Duodenal mucosa (tissue), 2 donors: ENCODE results near the gene CLSTN1.
A peak's percentile ranks its signal among the peaks of the same experiment; 100 is the strongest.
"Not testable (repeated sequence)": the region's sequence is repeated elsewhere in the genome, so short reads cannot be mapped to it uniquely, and the experiment has no call there.

ENCODE experiments used
- H3K27ac ChIP-seq: one replicate; pipeline ENCODE4 v1.7.0; 2013; ENCODE audit warnings: low read depth, low read length
- H3K27me3 ChIP-seq, 2 donors: one replicate each; pipeline ENCODE4 v1.7.0; 2013; ENCODE audit warnings: low read length in 2 of 2, control low read depth in 1 of 2; ENCODE audit not compliant: insufficient read depth in 2 of 2, control insufficient read depth in 1 of 2
- H3K36me3 ChIP-seq, 2 donors: one replicate each; pipeline ENCODE4 v1.7.0; 2013; ENCODE audit warnings: low read length in 2 of 2, control low read depth in 1 of 2; ENCODE audit not compliant: insufficient read depth in 2 of 2, control insufficient read depth in 1 of 2
- H3K4me1 ChIP-seq, 2 donors: one replicate each; pipeline ENCODE4 v1.7.0; 2013; ENCODE audit warnings: low read length in 2 of 2, control low read depth in 1 of 2; ENCODE audit not compliant: insufficient read depth in 2 of 2, control insufficient read depth in 1 of 2
- H3K4me3 ChIP-seq, 2 donors: one replicate each; pipeline ENCODE4 v1.7.0; 2013; ENCODE audit warnings: low read length in 2 of 2, low read depth in 1 of 2
- H3K9ac ChIP-seq, 2 donors: one replicate each; pipeline ENCODE4 v1.7.0; 2013; ENCODE audit warnings: low read length in 2 of 2, low read depth in 1 of 2
- H3K9me3 ChIP-seq, 2 donors: one replicate each; pipeline ENCODE4 v1.7.0; 2013; ENCODE audit warnings: low read length in 2 of 2, control low read depth in 1 of 2; ENCODE audit not compliant: control insufficient read depth in 1 of 2

Gene CLSTN1

DNA sequence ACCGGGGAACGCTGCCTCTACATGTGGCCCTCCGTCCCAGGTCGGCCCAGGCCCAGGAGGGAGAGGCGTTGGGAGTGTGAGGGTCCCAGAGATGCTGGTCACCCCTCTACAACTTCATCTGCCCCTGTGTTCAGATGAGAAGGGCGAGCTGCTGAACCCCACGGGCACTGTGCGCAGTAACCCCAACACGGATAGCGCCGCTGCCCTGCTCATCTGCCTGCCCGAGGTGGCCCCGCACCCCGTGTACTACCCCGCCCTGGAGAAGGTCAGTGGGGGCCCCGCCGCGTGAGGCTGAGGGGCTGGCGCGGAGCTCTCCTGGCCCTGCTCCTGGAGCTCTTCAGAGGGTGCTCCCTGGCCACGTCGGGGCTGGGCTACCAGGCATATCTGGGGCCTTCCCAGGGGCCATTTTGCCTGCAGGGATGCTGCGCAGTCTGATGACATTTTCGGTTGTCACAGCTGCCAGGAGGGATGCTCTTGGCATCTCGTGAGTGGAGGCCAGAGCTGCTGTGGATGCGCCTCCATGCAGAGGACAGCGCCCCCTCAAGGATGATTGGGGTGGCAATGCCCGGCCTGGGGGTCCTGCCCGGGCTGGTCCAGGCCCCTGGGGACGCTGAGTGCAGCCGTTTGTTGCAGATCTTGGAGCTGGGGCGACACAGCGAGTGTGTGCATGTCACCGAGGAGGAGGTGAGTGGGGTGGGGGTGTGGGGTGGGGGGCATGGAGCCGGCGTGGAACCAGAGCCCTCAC is 103.6 kb downstream of the CLSTN1 start:
- H3K4me3 ChIP-seq: no peak overlapping the region
- H3K27ac ChIP-seq: no peak overlapping the region
- no peak overlapping the region for H3K9ac ChIP-seq
- H3K9me3 ChIP-seq: no peaks in the 10 kb centered on the region
- H3K36me3 ChIP-seq: peaks cover 0 to 17% of the 10 kb centered on the region in 2 donors
- no peaks in the 10 kb centered on the region for H3K27me3 ChIP-seq
- H3K4me1 ChIP-seq: peaks cover 4 to 17% of the 10 kb centered on the region in 2 donors

DNA sequence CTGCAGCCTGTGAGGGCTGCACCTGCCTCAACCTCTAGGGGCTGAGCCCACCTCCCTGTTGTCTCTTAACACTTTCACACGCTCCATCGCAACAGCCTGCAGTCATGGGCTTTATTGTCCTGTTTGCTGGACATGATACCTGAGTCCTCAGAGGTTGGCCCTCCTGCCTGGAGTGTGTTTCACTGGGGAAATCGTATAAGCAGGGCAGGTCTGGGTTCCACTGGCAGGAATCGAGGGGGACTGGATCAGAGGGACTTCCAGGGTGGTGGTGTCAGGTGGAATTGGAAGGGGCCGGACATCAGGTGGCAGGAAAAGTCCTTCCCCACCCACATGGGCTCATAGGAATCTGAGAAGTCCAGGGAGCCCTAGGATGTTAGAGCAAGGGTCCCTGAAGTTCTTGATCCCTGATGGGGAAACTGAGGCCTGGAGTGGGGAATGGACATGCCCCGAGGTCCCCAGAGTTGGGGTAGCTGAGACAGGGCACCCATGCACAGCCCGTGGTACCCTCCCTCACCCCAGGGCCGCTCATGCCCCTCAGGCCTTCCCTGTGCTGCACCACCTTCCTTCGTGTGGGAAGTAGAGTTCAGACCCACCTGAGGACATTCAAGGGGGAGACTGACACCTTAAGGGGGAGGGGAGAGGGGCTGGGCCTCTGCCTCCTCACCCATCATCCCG is 105.6 kb downstream of the CLSTN1 start:
- peaks cover 0 to 13% of the 10 kb centered on the region in 2 donors for H3K36me3 ChIP-seq
- no peak overlapping the region for H3K27ac ChIP-seq
- peaks cover 4 to 20% of the 10 kb centered on the region in 2 donors for H3K4me1 ChIP-seq

DNA sequence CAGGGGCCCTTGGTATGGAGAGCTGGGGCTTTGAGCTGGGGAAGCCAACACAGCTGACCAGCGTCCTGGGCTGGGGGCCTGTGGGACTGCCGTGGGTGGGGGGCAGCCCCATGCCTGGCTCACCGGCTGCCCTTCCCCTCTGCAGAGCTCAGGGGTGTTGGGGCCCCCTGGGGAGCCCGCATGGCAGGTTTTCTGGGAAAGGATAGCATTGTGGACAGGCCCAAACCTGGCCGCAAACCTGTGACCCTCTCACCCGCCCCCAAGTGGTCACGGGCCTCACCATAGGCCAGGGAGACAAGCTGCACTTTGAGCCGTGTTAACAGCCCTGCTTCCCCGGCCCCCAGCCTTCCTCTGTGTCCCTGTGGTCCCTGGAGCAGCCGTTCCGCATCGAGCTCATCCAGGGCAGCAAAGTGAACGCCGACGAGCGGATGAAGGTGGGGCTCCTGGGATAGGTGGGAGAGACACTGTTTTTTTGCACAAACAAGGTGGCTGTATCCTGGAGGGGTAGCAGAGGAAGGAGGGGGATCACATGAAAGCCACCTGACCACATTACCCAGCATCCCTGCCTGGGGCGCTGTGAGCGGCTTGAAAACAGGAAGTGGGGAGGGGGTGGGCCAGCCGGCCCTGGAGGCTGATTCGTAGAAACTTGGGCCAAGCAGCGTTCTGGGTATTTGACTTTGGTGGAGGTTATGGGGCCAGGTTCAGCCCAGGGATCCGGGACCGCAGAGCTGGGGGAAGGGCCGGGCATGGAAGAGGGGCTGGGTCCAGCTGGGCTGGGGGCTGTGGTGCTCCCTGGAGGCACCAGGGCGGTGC is 106.4 kb downstream of the CLSTN1 start:
- Histone ChIP-seq H3K4me3 (peak overlapping the region; percentile 51 to 62), H3K27me3 (no peaks in the 10 kb centered on the region), H3K9me3 (no peaks in the 10 kb centered on the region), H3K36me3 (peaks cover 0 to 5% of the 10 kb centered on the region in 2 donors), H3K27ac (peak overlapping the region; percentile 42), H3K4me1 (peaks cover 4 to 20% of the 10 kb centered on the region in 2 donors), H3K9ac (peak overlapping the region; percentile 39 to 51)

More for the DNA sequence above, 105.6 kb downstream of the CLSTN1 start:
- Histone ChIP-seq H3K27me3 (no peaks in the 10 kb centered on the region), H3K4me3 (peak overlapping the region; percentile 48 to 51), H3K9me3 (no peaks in the 10 kb centered on the region), H3K9ac (peak overlapping the region in 1 of 2 donors; percentile 43)

DNA sequence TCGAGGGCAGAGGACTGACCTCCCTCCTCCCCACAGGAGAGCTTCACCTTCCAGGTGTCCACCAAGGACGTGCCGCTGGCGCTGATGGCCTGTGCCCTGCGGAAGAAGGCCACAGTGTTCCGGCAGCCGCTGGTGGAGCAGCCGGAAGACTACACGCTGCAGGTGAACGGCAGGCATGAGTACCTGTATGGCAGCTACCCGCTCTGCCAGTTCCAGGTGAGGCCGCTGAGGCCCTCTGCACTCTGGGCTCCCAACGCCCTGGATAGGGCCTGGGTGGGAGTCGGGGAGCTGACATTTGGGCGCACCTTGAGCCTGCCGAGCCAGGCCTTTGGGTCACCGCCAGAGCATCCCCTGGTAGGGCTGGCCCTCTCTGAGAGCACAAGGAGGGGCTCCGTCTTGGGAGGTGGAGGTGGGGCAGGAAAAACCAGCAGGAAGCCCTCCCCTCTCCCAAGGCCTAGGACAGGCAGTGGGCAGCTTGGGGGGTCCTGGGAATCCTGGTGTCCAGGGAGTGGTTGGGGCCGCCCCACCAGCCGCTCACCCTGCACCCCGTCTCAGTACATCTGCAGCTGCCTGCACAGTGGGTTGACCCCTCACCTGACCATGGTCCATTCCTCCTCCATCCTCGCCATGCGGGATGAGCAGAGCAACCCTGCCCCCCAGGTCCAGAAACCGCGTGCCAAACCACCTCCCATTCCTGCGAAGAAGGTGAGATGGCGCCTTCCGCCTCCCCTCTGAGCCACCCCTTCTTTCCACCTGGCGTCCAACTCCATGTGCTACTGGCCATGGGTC is 107.2 kb downstream of the CLSTN1 start:
- peaks cover 0 to 4% of the 10 kb centered on the region in 2 donors for H3K36me3 ChIP-seq
- peak overlapping the region; percentile 51 to 62 for H3K4me3 ChIP-seq
- peaks cover 4 to 20% of the 10 kb centered on the region in 2 donors for H3K4me1 ChIP-seq
- peak overlapping the region; percentile 39 to 51 for H3K9ac ChIP-seq
- H3K27ac ChIP-seq: peak overlapping the region; percentile 10
- no peaks in the 10 kb centered on the region for H3K9me3 ChIP-seq
- H3K27me3 ChIP-seq: no peaks in the 10 kb centered on the region

DNA sequence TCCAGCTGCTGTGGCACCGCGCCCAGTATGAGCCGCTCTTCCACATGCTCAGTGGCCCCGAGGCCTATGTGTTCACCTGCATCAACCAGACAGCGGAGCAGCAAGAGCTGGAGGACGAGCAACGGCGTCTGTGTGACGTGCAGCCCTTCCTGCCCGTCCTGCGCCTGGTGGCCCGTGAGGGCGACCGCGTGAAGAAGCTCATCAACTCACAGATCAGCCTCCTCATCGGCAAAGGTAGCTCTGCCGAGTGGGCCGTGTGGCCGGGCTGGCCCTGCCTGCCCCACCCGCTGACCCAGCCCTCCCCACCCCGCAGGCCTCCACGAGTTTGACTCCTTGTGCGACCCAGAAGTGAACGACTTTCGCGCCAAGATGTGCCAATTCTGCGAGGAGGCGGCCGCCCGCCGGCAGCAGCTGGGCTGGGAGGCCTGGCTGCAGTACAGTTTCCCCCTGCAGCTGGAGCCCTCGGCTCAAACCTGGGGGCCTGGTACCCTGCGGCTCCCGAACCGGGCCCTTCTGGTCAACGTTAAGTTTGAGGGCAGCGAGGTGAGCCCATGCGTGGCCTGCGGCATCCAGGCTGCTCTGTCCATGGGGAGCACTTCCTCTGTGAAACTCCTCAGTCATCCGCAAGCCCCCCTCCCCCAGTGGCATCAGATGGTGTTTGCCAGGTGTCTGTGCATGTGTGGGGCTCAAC is 108.1 kb downstream of the CLSTN1 start:
- Histone ChIP-seq H3K4me3 (no peak overlapping the region), H3K36me3 (peaks cover 0 to 7% of the 10 kb centered on the region in 2 donors), H3K9ac (no peak overlapping the region), H3K4me1 (peaks cover 4 to 20% of the 10 kb centered on the region in 2 donors), H3K27me3 (no peaks in the 10 kb centered on the region), H3K27ac (no peak overlapping the region), H3K9me3 (no peaks in the 10 kb centered on the region)

DNA sequence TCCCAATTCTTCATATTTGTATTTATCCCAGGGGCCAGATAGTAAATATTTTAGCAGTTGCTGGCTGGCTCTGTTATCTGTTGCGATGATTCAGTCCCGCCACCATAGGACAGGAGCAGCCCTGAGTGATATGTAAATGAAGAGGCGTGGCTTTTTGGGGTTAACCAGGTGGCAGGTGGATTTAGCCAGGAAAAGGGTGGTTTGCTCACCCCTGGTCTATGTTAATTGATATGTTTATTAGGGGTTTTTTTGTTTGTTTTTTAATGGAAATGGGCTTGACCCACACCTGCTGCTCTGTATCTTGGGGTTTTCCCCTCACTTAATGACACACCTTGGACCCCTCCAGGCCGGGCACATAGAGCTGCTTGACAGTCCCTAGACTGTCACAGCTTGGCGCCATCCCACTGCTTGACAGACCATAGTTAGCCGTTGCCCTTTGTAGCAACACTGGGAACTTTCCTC is 109.5 kb downstream of the CLSTN1 start:
- H3K27ac ChIP-seq: no peak overlapping the region
- no peak overlapping the region for H3K4me3 ChIP-seq
- H3K36me3 ChIP-seq: peaks cover 0 to 8% of the 10 kb centered on the region in 2 donors
- no peak overlapping the region for H3K9ac ChIP-seq
- no peaks in the 10 kb centered on the region for H3K9me3 ChIP-seq
- peaks cover 4 to 20% of the 10 kb centered on the region in 2 donors for H3K4me1 ChIP-seq
- no peaks in the 10 kb centered on the region for H3K27me3 ChIP-seq

DNA sequence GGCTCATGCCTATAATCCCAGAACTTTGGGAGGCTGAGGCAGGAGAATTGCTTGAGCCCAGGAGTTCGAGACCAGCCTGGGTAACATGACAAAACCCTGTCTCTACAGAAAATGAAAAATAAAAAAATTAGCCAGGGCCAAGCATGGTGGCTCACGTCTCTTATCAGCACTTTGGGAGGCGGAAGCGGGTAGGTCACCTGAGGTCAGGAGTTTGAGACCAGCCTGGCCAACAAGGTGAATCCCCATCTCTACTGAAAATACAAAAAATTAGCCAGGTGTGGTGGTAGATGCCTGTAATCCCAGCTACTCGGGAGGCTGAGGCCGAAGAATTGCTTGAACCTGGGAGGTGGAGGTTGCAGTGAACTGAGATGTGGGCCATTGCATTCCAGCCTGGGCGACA is 111.0 kb downstream of the CLSTN1 start:
- H3K27me3 ChIP-seq, H3K4me3 ChIP-seq, H3K9me3 ChIP-seq, H3K27ac ChIP-seq, H3K9ac ChIP-seq, H3K4me1 ChIP-seq, H3K36me3 ChIP-seq: not testable (repeated sequence)

DNA sequence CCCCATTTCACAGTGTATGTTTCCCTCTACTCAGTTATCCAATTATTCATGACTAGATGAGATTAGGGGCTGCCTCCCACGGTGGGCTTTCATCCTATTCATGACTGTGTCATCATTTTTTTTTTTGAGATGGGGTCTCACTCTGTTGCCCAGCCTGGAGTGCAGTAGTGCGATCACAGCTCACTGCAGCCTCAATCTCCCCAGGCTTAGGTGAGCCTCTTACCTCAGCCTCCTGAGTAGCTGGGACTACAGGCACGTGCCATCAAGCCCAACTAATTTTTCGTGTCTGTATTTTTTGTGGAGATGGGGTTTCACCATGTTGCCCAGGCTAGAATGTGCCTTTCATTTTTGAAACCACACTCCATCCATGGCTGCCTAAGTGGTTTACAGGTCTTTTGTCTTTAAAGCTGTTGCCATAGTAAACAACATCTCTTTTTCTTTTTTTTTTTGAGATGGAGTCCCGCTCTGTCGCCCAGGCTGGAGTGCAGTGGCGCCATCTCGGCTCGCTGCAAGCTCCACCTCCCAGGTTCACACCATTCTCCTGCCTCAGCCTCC is 112.2 kb downstream of the CLSTN1 start:
- Histone ChIP-seq H3K27me3 (no peaks in the 10 kb centered on the region), H3K36me3 (peaks cover 0 to 8% of the 10 kb centered on the region in 2 donors), H3K27ac (no peak overlapping the region), H3K4me1 (peaks cover 0 to 3% of the 10 kb centered on the region in 2 donors), H3K4me3 (no peak overlapping the region), H3K9ac (no peak overlapping the region), H3K9me3 (no peaks in the 10 kb centered on the region)

DNA sequence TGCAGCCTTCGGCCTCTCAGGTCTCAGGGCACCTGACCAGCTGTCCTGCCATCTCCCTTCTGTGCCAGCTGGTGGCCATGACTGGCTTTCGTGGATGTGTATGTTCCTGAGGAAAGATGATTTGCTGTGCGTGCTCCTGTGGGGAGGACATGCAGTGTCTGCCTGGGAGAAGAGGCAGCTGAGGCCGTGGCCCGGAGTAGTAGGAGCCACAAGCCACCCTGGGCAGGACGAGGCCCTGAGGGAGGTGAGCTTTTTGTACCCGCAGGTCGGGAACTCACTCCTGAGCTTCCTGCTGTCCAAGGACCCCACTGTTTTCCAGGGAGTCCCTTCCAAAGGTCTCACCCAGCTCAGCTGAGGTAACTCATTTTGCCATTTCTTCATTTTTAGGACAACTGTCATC is 113.7 kb downstream of the CLSTN1 start:
- Histone ChIP-seq H3K36me3 (peaks cover 0 to 8% of the 10 kb centered on the region in 2 donors), H3K4me1 (peaks cover 0 to 3% of the 10 kb centered on the region in 2 donors), H3K9me3 (no peaks in the 10 kb centered on the region), H3K9ac (no peak overlapping the region), H3K27me3 (no peaks in the 10 kb centered on the region), H3K4me3 (no peak overlapping the region), H3K27ac (no peak overlapping the region)
